ENCODE measurements around the gene TCERG1L.

TCERG1L gene

DNA sequence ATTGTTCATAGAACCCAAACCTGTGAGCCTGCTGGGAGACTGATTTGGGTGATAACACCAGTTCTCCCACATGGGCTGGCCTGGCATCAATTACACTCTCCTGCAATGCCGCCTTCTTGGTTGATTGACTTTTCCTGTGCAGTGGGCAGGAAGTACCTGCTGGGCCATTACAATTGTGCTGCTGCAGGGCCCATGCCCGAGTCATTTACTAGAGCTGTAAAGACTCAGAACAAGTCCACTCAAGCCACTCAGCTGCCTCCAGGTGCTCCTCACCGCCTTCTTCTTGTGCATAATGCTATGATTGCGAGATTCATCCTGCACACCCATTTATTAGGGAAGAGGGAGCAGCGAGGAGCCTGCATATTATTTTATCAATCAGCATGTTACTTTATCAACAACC lies 264.0 kb downstream of the TCERG1L start:
- no peak for DNase-seq (ENCODE audit: low read depth in 1 of 2, low spot score in 1 of 2)

DNA sequence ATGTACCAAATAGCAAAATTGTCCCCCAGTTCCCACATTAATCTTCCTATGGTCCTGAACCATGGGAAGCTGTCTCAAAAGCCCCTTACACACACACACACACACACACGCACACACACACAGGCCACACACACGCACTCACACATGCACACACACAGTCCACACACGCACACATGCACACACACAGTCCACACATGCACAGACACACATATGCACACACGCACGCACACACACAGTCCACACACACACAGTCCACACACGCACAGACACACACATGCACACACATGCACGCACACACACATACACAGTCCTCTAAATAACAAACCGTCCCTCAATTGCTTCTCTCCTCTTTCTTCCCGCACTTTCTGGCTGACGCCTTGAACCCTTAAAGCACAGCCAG lies 265.3 kb downstream of the TCERG1L start:
- DNase-seq (ENCODE audit: low read depth in 1 of 2, low spot score in 1 of 2): no peak

DNA sequence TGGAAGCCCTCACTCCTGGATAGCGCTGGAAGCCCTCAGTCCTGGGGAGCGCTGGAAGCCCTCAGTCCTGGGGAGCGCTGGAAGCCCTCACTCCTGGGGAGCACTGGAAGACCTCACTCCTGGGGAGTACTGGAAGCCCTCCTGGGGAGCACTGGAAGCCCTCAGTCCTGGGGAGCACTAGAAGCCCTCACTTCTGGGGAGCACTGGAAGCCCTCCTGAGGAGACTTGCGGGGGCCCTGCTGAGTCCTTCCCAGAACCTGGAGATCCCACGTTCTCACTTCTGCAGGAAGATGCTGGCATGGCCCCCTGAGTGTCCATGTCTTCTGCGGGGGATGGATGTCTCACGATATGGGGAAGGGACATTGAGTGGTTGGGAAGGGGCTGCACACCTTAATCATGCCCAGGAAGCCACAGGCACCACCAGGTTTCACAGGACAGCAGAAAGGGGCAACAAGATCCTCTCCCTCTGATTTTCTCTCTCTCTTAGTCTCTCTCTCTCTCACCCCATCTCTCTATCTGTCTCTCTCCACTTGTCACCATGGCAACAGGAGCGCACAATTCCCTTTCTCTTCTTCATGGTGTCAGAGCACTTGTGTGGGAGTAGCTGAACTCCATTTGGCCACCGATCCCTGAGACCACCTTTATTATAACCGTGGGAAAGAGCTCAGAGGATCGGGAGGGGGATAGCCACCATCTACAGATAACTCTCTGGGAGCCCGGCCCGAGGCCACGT lies 267.0 kb downstream of the TCERG1L start:
- no peak for DNase-seq (ENCODE audit: low read depth in 1 of 2, low spot score in 1 of 2)

DNA sequence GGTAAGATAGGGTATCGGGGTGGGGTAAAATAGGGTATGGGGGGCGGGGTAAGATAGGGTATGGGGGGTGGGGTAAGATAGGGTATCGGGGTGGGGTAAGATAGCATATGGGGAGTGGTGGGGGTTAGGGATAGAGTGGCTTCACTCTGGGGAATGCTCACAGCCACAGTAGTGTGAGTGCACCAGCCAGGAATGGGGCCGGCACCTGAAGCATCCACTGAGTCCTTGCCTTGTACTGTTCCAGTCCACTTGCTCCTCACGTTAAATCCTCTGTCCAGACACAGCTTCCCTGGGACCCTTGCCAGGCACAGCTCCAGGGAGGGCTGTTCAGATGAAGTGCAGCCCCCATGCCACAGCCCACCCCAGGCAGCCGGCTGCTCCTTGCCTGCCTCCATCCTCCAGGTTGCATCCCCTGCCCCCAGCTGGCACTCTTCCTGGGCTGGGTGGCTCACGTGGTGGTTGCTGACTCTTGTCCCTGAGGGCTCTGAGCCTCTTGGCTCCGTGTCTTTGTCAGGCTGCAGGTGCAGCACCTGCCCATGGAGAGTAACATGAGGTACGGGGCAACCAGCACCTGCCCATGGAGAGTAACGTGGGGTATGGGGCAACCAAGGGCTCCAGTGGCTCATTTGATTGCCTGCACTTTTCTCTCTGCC lies 268.4 kb downstream of the TCERG1L start:
- no peak for DNase-seq (ENCODE audit: low read depth in 1 of 2, low spot score in 1 of 2)

Data from stimulated activated CD4-positive, alpha-beta T cell treated with anti-CD3 and anti-CD28 coated beads, Interleukin-15, amount 100 ng/mL, for 1 hour (primary cell).